Panc1 (cell line): ENCODE measurements around the gene C11orf68.

ENCODE experiments used
- TF ChIP-seq, protein P1 (sequence below): fragments of 450-650 bp; IDR thresholded peaks from 2 replicates; pipeline ENCODE4 v1.5.1; 2017; ENCODE audit warnings: mild to moderate bottlenecking
- TF ChIP-seq, protein P2 (sequence below), 2 experiments: IDR thresholded peaks; 2 replicates each; pipeline ENCODE4 v1.6.1; 2011 to 2012; ENCODE audit warnings: low read depth in 2 of 2, control low read depth in 1 of 2, low read length in 1 of 2, mild to moderate bottlenecking in 1 of 2, moderate library complexity in 1 of 2; ENCODE audit not compliant: insufficient read depth in 1 of 2

DNA sequence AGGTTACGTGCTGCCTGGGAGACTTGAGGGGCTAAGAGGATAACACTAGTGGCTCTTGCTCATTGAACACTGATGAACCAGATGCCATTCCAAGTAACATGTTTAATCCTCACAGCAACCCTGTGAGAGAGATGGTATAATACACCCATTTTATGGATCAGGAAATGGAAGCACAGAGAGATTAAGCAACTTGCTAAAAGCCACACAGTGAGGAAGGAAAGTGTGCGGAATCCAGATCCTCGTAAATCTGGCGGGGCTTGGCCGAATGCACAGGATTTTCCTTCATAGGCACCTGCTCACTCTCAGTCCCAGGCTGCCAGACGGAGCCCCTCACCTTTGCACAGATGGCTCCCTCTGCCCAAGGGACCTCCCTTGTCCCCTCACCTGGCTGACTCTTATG, 11.0 kb downstream of the C11orf68 start:
- TF ChIP-seq, protein P1, sequence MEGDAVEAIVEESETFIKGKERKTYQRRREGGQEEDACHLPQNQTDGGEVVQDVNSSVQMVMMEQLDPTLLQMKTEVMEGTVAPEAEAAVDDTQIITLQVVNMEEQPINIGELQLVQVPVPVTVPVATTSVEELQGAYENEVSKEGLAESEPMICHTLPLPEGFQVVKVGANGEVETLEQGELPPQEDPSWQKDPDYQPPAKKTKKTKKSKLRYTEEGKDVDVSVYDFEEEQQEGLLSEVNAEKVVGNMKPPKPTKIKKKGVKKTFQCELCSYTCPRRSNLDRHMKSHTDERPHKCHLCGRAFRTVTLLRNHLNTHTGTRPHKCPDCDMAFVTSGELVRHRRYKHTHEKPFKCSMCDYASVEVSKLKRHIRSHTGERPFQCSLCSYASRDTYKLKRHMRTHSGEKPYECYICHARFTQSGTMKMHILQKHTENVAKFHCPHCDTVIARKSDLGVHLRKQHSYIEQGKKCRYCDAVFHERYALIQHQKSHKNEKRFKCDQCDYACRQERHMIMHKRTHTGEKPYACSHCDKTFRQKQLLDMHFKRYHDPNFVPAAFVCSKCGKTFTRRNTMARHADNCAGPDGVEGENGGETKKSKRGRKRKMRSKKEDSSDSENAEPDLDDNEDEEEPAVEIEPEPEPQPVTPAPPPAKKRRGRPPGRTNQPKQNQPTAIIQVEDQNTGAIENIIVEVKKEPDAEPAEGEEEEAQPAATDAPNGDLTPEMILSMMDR, result no peak
- TF ChIP-seq, protein P2, sequence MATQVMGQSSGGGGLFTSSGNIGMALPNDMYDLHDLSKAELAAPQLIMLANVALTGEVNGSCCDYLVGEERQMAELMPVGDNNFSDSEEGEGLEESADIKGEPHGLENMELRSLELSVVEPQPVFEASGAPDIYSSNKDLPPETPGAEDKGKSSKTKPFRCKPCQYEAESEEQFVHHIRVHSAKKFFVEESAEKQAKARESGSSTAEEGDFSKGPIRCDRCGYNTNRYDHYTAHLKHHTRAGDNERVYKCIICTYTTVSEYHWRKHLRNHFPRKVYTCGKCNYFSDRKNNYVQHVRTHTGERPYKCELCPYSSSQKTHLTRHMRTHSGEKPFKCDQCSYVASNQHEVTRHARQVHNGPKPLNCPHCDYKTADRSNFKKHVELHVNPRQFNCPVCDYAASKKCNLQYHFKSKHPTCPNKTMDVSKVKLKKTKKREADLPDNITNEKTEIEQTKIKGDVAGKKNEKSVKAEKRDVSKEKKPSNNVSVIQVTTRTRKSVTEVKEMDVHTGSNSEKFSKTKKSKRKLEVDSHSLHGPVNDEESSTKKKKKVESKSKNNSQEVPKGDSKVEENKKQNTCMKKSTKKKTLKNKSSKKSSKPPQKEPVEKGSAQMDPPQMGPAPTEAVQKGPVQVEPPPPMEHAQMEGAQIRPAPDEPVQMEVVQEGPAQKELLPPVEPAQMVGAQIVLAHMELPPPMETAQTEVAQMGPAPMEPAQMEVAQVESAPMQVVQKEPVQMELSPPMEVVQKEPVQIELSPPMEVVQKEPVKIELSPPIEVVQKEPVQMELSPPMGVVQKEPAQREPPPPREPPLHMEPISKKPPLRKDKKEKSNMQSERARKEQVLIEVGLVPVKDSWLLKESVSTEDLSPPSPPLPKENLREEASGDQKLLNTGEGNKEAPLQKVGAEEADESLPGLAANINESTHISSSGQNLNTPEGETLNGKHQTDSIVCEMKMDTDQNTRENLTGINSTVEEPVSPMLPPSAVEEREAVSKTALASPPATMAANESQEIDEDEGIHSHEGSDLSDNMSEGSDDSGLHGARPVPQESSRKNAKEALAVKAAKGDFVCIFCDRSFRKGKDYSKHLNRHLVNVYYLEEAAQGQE (IDR thresholded peaks at IDR 0.05; ENCODE audit: insufficient read depth in 1 of 2, low read depth in 2 of 2, low read length in 1 of 2), result no peak
